IMR-90 (cell line): ENCODE data around the gene FARP1. TPM values are rescaled to one million over a fixed set of nuclear protein-coding genes. Genes with fewer than 3 reads are reported as not detected.
A peak's percentile ranks its signal among the peaks of the same experiment; 100 is the strongest.

ENCODE experiments used
- ATAC-seq: fragments of 200-7000 bp; cut with Tn5 transposase; 2 replicates; pipeline ENCODE4 v1.9.1; 2020; ENCODE audit warnings: low read depth, mild to moderate bottlenecking, moderate library complexity
- BruUV-seq: library from RNA; stranded (reverse); fragments of 400-500 nt; replicated peaks from 2 replicates; lab custom pipeline; 2021; lab: Mats Ljungman, UMichigan
- CTCF ChIA-PET: fragments of 300-600 bp; formaldehyde crosslinking; extraction: SDS; loops from one replicate; lab custom pipeline; 2021; ENCODE audit warnings: antibody characterized with exemption; lab: Yijun Ruan, JAX
- POLR2A ChIA-PET: fragments of 300-600 bp; sonication (Branson Sonifier 250); formaldehyde crosslinking; loops from one replicate; lab custom pipeline; 2022; ENCODE audit warnings: antibody characterized with exemption; ENCODE audit not compliant: unreplicated experiment; lab: Charles Lee
- DNase-seq: peaks from one replicate; pipeline ENCODE4 v3.0.0; 2013
- H2AFZ ChIP-seq: replicated peaks from 2 replicates; pipeline ENCODE3; 2013; ENCODE audit warnings: low read length, mild to moderate bottlenecking; ENCODE audit not compliant: poor library complexity
- H2AK5ac ChIP-seq: 2 replicates; pipeline ENCODE4 v1.6.1; 2013; ENCODE audit warnings: low read depth, low read length, inconsistent platforms
- H2AK9ac ChIP-seq: replicated peaks from 2 replicates; pipeline ENCODE3; 2013; ENCODE audit warnings: mild to moderate bottlenecking, low read depth, low read length, moderate library complexity; ENCODE audit not compliant: poor library complexity
- H2BK120ac ChIP-seq: 2 replicates; pipeline ENCODE4 v1.6.1; 2013; ENCODE audit warnings: low read depth, low read length, inconsistent platforms
- H2BK15ac ChIP-seq: 3 replicates; pipeline ENCODE4 v1.6.1; 2013; ENCODE audit warnings: low read depth, low read length, inconsistent platforms
- H2BK20ac ChIP-seq: 2 replicates; pipeline ENCODE4 v1.6.1; 2013; ENCODE audit warnings: low read depth, mild to moderate bottlenecking, inconsistent platforms, low read length, moderate library complexity
- H2BK5ac ChIP-seq: 2 replicates; pipeline ENCODE4 v1.6.1; 2013; ENCODE audit warnings: mild to moderate bottlenecking, low read depth, low read length, inconsistent platforms; ENCODE audit not compliant: poor library complexity, severe bottlenecking
- H3K14ac ChIP-seq: replicated peaks from 2 replicates; pipeline ENCODE4 v1.6.1; 2013; ENCODE audit warnings: low read depth, low read length, inconsistent platforms
- H3K18ac ChIP-seq: 2 replicates; pipeline ENCODE4 v1.6.1; 2013; ENCODE audit warnings: low read depth, low read length, control low read depth
- H3K23ac ChIP-seq: 2 replicates; pipeline ENCODE4 v1.6.1; 2013; ENCODE audit warnings: low read depth, low read length, inconsistent platforms
- H3K27ac ChIP-seq: 2 replicates; pipeline ENCODE4 v1.5.1; 2013; ENCODE audit warnings: mild to moderate bottlenecking, control low read depth, low read length; ENCODE audit not compliant: insufficient read depth
- H3K27me3 ChIP-seq: 2 replicates; pipeline ENCODE4 v1.6.1; 2013; ENCODE audit warnings: low read length; ENCODE audit not compliant: control insufficient read depth, insufficient read depth
- H3K36me3 ChIP-seq: 2 replicates; pipeline ENCODE4 v1.6.1; 2013; ENCODE audit warnings: low read length, mixed read lengths; ENCODE audit not compliant: control insufficient read depth, insufficient read depth
- H3K4ac ChIP-seq: 2 replicates; pipeline ENCODE4 v1.6.1; 2013; ENCODE audit warnings: low read depth, low read length, inconsistent platforms
- H3K4me1 ChIP-seq: 2 replicates; pipeline ENCODE4 v1.6.1; 2013; ENCODE audit warnings: low read length, mixed read lengths; ENCODE audit not compliant: control insufficient read depth, insufficient read depth
- H3K4me2 ChIP-seq: 2 replicates; pipeline ENCODE4 v1.6.1; 2013; ENCODE audit warnings: low read depth, mild to moderate bottlenecking, control low read depth, low read length, moderate library complexity
- H3K4me3 ChIP-seq: 2 replicates; pipeline ENCODE4 v1.5.1; 2013; ENCODE audit warnings: low read depth, mild to moderate bottlenecking, control low read depth, low read length, moderate library complexity; ENCODE audit not compliant: insufficient read depth
- H3K56ac ChIP-seq: 2 replicates; pipeline ENCODE4 v1.6.1; 2013; ENCODE audit warnings: low read length, inconsistent platforms; ENCODE audit not compliant: insufficient read depth; ENCODE audit errors: extremely low read depth
- H3K79me1 ChIP-seq, 2 experiments: 2 replicates each; pipeline ENCODE4 v1.6.1; 2013; ENCODE audit warnings: low read length in 2 of 2, inconsistent platforms in 1 of 2, low read depth in 1 of 2
- H3K9ac ChIP-seq: 2 replicates; pipeline ENCODE4 v1.6.1; 2013; ENCODE audit warnings: low read depth, low read length, control low read depth
- H3K9me1 ChIP-seq: 2 replicates; pipeline ENCODE4 v1.6.1; 2013; ENCODE audit warnings: low read length, inconsistent platforms; ENCODE audit not compliant: insufficient read depth
- H3K9me3 ChIP-seq: 2 replicates; pipeline ENCODE4 v1.6.1; 2013; ENCODE audit warnings: low read length; ENCODE audit not compliant: control insufficient read depth, insufficient read depth
- H4K20me1 ChIP-seq: 2 replicates; pipeline ENCODE4 v1.6.1; 2013; ENCODE audit warnings: low read length, inconsistent platforms; ENCODE audit not compliant: insufficient read depth
- H4K5ac ChIP-seq: 2 replicates; pipeline ENCODE4 v1.6.1; 2013; ENCODE audit warnings: mild to moderate bottlenecking, low read depth, low read length, control low read depth
- H4K8ac ChIP-seq, 2 experiments: 2 replicates each; pipeline ENCODE4 v1.6.1; 2013; ENCODE audit warnings: low read depth in 2 of 2, low read length in 2 of 2, control low read depth in 1 of 2, inconsistent platforms in 1 of 2
- H4K91ac ChIP-seq: 2 replicates; pipeline ENCODE4 v1.6.1; 2013; ENCODE audit warnings: low read depth, low read length, inconsistent platforms; ENCODE audit not compliant: insufficient read depth
- FOS ChIP-seq: fragments of 150-350 bp; IDR thresholded peaks from 2 replicates; pipeline ENCODE4 v1.6.1; 2016; ENCODE audit warnings: low read depth, low read length
- MAZ ChIP-seq: IDR thresholded peaks from 2 replicates; pipeline ENCODE4 v1.6.1; 2012; ENCODE audit warnings: low read depth, mild to moderate bottlenecking, low read length, improper control_type of control experiment, moderate library complexity, borderline replicate concordance
- POLR2A ChIP-seq: IDR thresholded peaks from 2 replicates; pipeline ENCODE4 v1.6.1; 2012; ENCODE audit warnings: mild to moderate bottlenecking, low read depth, low read length
- RAD21 ChIP-seq: IDR thresholded peaks from 2 replicates; pipeline ENCODE4 v1.6.1; 2012; ENCODE audit warnings: low read length, improper control_type of control experiment
- RFX5 ChIP-seq: IDR thresholded peaks from 2 replicates; pipeline ENCODE4 v1.8.0; 2012; ENCODE audit warnings: low read depth, mild to moderate bottlenecking, low read length, moderate library complexity
- WGBS, 2 experiments: methylation state at CpG; one replicate each; pipeline versions ENCODE4 v1.1.5 to v1.1.7; 2013; ENCODE audit warnings: missing lambda C conversion rate in 2 of 2; ENCODE audit not compliant: insufficient read length in 1 of 2; ENCODE audit errors: extremely low coverage in 2 of 2; 5-methylcytosine and 5-hydroxymethylcytosine counted together
- dilution Hi-C: fragments of 300-500 bp; cut with HindIII; formaldehyde crosslinking; loops from one replicate; pipeline ENCODE4 v1.14.3; 2018; ENCODE audit warnings: low sequenced_read_pairs; ENCODE audit not compliant: unreplicated experiment
- in situ Hi-C: fragments of 300-500 bp; cut with MboI; formaldehyde crosslinking; loops from 3 replicates; pipeline ENCODE4 v1.14.3; 2019; ENCODE audit warnings: low sequenced_read_pairs, inconsistent platforms, mixed read lengths
- intact Hi-C: fragments of 100-400 bp; cut with micrococcal nuclease; formaldehyde crosslinking; loops from 2 replicates; pipeline ENCODE4 v1.10.0; 2022
- polyA plus RNA-seq, 3 experiments: library from polyadenylated mRNA; depleted of rRNA; stranded (reverse); fragments of >200 nt; gene quantifications; 2 replicates each; pipeline ENCODE4 v1.2.3, GENCODE V29; 2012; ENCODE audit warnings: low replicate concordance in 1 of 3
- total RNA-seq: library from RNA; depleted of rRNA; stranded (reverse); fragments of >200 nt; gene quantifications from 2 replicates; pipeline ENCODE4 v1.2.3, GENCODE V29; 2012

Gene FARP1
- total and polyA plus RNA-seq, 2 of the 4 experiments (the other 2 are of a cell fraction), result 39.6 to 57.0 TPM

DNA sequence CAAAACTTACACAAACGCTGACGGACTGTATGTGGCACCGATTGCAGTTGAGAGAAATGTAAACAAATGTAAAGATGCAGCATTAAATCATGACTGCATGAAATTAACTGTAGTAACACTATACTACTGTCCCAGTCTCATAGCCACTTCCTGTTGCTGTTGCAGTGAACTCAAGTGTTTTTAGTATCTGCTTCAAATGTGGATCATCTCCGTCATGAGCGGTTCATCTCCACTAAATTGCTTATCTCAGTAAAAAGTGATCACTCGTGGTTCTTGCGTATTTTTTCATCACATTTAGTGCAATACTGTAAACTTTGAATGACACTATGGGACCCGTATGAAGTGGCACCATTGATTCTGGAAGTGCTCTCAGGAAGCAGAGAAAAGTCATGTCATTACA lies 94.4 kb downstream of the FARP1 start:
- no peak overlapping the region for H2AFZ ChIP-seq
- H3K4ac ChIP-seq, result no peak overlapping the region
- H4K20me1 ChIP-seq, result peaks cover 31% of the 10 kb centered on the region
- H3K27me3 ChIP-seq, result no peaks in the 10 kb centered on the region
- peaks cover 45 to 91% of the 10 kb centered on the region in 2 experiments for H3K79me1 ChIP-seq
- H3K4me1 ChIP-seq, result peaks cover 13% of the 10 kb centered on the region
- H3K18ac ChIP-seq, result no peak overlapping the region
- dilution Hi-C loops (no loop called here), in situ Hi-C loops (no loop called here), intact Hi-C loops (no loop called here)
- H3K36me3 ChIP-seq, result peaks cover 1% of the 10 kb centered on the region; the same call in 1 of the 2 replicates
- H3K23ac ChIP-seq, result peak overlapping the region; percentile 4; the same call in 1 of the 2 replicates
- no CpG with 5 or more reads among the region's 8 CpGs for WGBS, 2 experiments
- no peak overlapping the region for H2BK15ac ChIP-seq
- no peak overlapping the region for H2AK9ac ChIP-seq
- BruUV-seq, result no TSS peak
- no peak overlapping the region for H3K9ac ChIP-seq
- H3K9me1 ChIP-seq, result peaks cover 33% of the 10 kb centered on the region
- no peak overlapping the region for H3K4me3 ChIP-seq
- no peak overlapping the region for H2BK5ac ChIP-seq
- H2BK20ac ChIP-seq, result no peak overlapping the region
- no peak overlapping the region for H4K5ac ChIP-seq
- H2AK5ac ChIP-seq, result no peak overlapping the region; the same call in 1 of the 2 replicates
- CTCF ChIA-PET, result no interaction called here
- POLR2A ChIA-PET, result no interaction called here
- no peaks in the 10 kb centered on the region for H3K9me3 ChIP-seq
- no peak overlapping the region for H3K14ac ChIP-seq
- no peak for TF ChIP-seq POLR2A
- no peak for TF ChIP-seq RAD21
- TF ChIP-seq MAZ, result no peak
- TF ChIP-seq RFX5, result no peak
- TF ChIP-seq FOS, result no peak
- no peak overlapping the region for H4K91ac ChIP-seq
- no peak overlapping the region for H3K56ac ChIP-seq
- H3K4me2 ChIP-seq, result no peak overlapping the region
- H2BK120ac ChIP-seq, result no peak overlapping the region
- no peak overlapping the region for H4K8ac ChIP-seq
- no peak overlapping the region for H3K27ac ChIP-seq
- ATAC-seq, result no peak
- no peak for DNase-seq
